B cell (primary cell): ENCODE data around the gene PTPN1. TPM values are rescaled to one million over a fixed set of nuclear protein-coding genes. Genes with fewer than 3 reads are reported as not detected.

Experiments used
- ATAC-seq: fragments of 200-7000 bp; cut with Tn5 transposase; one replicate; pipeline ENCODE4 v1.10.0; 2021; ENCODE audit warnings: low read depth, mild to moderate bottlenecking, moderate number of reproducible peaks, moderate library complexity
- CTCF ChIA-PET: fragments of 350-600 bp; sonication (Branson Sonifier 250); formaldehyde crosslinking; loops from one replicate; lab custom pipeline; 2021; ENCODE audit warnings: antibody characterized with exemption, inconsistent platforms; lab: Charles Lee
- POLR2A ChIA-PET: fragments of 350-600 bp; sonication (Branson Sonifier 250); formaldehyde crosslinking; loops from one replicate; lab custom pipeline; 2021; ENCODE audit warnings: antibody characterized with exemption; lab: Charles Lee
- DNase-seq: peaks from one replicate; pipeline ENCODE4 v3.0.0; 2013
- H2AFZ ChIP-seq: 2 replicates; pipeline ENCODE4 v1.6.1; 2012; ENCODE audit warnings: mild to moderate bottlenecking, low read depth, low read length; ENCODE audit not compliant: insufficient read depth, poor library complexity, severe bottlenecking
- H3K27ac ChIP-seq, 2 donors: 1 replicate in 1 of 2; 2 replicates in 1 of 2; pipeline ENCODE4 v1.5.1; 2012 to 2013; ENCODE audit warnings: low read length in 2 of 2, mild to moderate bottlenecking in 2 of 2, moderate library complexity in 1 of 2
- H3K27me3 ChIP-seq, 4 experiments: fragments of 200-600 bp in 1 of 4; sonication (generic) in 1 of 4; replicated peaks in 1 of 4; 1 replicate in 2 of 4; 2 replicates in 2 of 4; pipeline versions ENCODE4 v1.6.1 to v1.7.0; 2013 to 2016; ENCODE audit warnings: low read length in 3 of 4, mild to moderate bottlenecking in 2 of 4, mixed read lengths in 1 of 4, moderate library complexity in 1 of 4; ENCODE audit not compliant: insufficient read depth in 4 of 4, control insufficient read depth in 3 of 4; ENCODE audit errors: control extremely low read depth in 1 of 4
- H3K36me3 ChIP-seq, 2 experiments: replicated peaks in 1 of 2; 1 replicate in 1 of 2; 2 replicates in 1 of 2; pipeline versions ENCODE4 v1.6.1 to v1.7.1; 2013; ENCODE audit warnings: low read length in 1 of 2; ENCODE audit not compliant: insufficient read depth in 2 of 2, control insufficient read depth in 1 of 2; ENCODE audit errors: control extremely low read depth in 1 of 2, extremely low read depth in 1 of 2
- H3K4me1 ChIP-seq, 2 donors: fragments of 200-600 bp in 1 of 2; sonication (generic) in 1 of 2; 1 replicate in 1 of 2; 2 replicates in 1 of 2; pipeline versions ENCODE4 v1.5.1 to v1.6.1; 2013 to 2017; ENCODE audit warnings: low read length in 2 of 2; ENCODE audit not compliant: control insufficient read depth in 2 of 2, insufficient read depth in 2 of 2
- H3K4me2 ChIP-seq: replicated peaks from 2 replicates; pipeline ENCODE3; 2012; ENCODE audit warnings: mild to moderate bottlenecking, low read depth, low read length; ENCODE audit not compliant: poor library complexity, severe bottlenecking
- H3K4me3 ChIP-seq, 5 experiments: fragments of 200-600 bp in 1 of 5; sonication (generic) in 1 of 5; 1 replicate in 3 of 5; 2 replicates in 2 of 5; pipeline versions ENCODE4 v1.5.1 to v1.7.0; 2011 to 2016; ENCODE audit warnings: low read length in 4 of 5, mild to moderate bottlenecking in 4 of 5, low read depth in 2 of 5, control low read depth in 1 of 5, moderate library complexity in 1 of 5; ENCODE audit not compliant: insufficient read depth in 1 of 5; ENCODE audit errors: control extremely low read depth in 1 of 5, extremely low read depth in 1 of 5
- H3K79me2 ChIP-seq: fragments of 200-600 bp; sonication (generic); one replicate; pipeline ENCODE4 v1.6.0; 2016; ENCODE audit warnings: low read length; ENCODE audit not compliant: control insufficient read depth, insufficient read depth
- H3K9ac ChIP-seq: fragments of 200-600 bp; sonication (generic); 2 replicates; pipeline ENCODE4 v1.6.1; 2017; ENCODE audit warnings: mild to moderate bottlenecking, low read length, moderate library complexity
- H3K9me3 ChIP-seq, 3 donors: one replicate each; pipeline versions ENCODE4 v1.6.1 to v1.7.1; 2013; ENCODE audit warnings: low read length in 2 of 3; ENCODE audit not compliant: control insufficient read depth in 2 of 3, insufficient read depth in 1 of 3; ENCODE audit errors: control extremely low read depth in 1 of 3
- H4K20me1 ChIP-seq: 2 replicates; pipeline ENCODE4 v1.6.0; 2012; ENCODE audit warnings: mild to moderate bottlenecking, low read length; ENCODE audit not compliant: insufficient read depth, control insufficient read depth, poor library complexity, severe bottlenecking
- H3K27ac Mint-ChIP-seq: one replicate; pipeline ENCODE4 v1.8.0; 2021; ENCODE audit warnings: mixed read lengths
- H3K27me3 Mint-ChIP-seq: one replicate; pipeline ENCODE4 v1.8.0; 2021; ENCODE audit warnings: mixed read lengths
- H3K4me1 Mint-ChIP-seq: one replicate; pipeline ENCODE4 v1.8.0; 2021; ENCODE audit warnings: mixed read lengths
- H3K4me3 Mint-ChIP-seq: one replicate; pipeline ENCODE4 v1.8.0; 2021; ENCODE audit warnings: mixed read lengths
- H3K9me3 Mint-ChIP-seq: one replicate; pipeline ENCODE4 v1.8.0; 2022; ENCODE audit warnings: mixed read lengths; ENCODE audit not compliant: insufficient read depth
- EZH2 ChIP-seq: IDR thresholded peaks from 2 replicates; pipeline ENCODE4 v1.6.1; 2012; ENCODE audit warnings: borderline replicate concordance, low read depth, mild to moderate bottlenecking, moderate library complexity, low read length; ENCODE audit not compliant: insufficient read depth, poor library complexity, severe bottlenecking
- WGBS: methylation state at CpG from one replicate; pipeline ENCODE4 v1.1.5; 2013; ENCODE audit warnings: missing lambda C conversion rate; ENCODE audit not compliant: insufficient coverage; 5-methylcytosine and 5-hydroxymethylcytosine counted together
- intact Hi-C: fragments of 100-400 bp; cut with micrococcal nuclease; formaldehyde crosslinking; loops from one replicate; pipeline ENCODE4 v1.10.0; 2022
- polyA plus RNA-seq: library from polyadenylated mRNA; depleted of rRNA; stranded (reverse); fragments of >200 nt; gene quantifications from 2 replicates; pipeline ENCODE4 v1.2.3, GENCODE V29; 2012
- total RNA-seq, 2 donors: library from RNA; stranded (reverse); fragments of 120-200 nt in 1 of 2; gene quantifications; 1 replicate in 1 of 2; 2 replicates in 1 of 2; pipeline versions ENCODE4 v1.2.3 to v1.2.4, GENCODE V29; 2013 to 2022
- TF ChIP-seq, protein P1 (sequence below): fragments of 200-600 bp; IDR thresholded peaks from one replicate; pipeline ENCODE4 v1.8.0; 2022; ENCODE audit warnings: antibody characterized with exemption, mild to moderate bottlenecking

The PTPN1 gene
- total and polyA plus RNA-seq, 2 donors (not counting 1 experiment from before 2014, with no cell fraction given), result 77.4 to 134 TPM

DNA sequence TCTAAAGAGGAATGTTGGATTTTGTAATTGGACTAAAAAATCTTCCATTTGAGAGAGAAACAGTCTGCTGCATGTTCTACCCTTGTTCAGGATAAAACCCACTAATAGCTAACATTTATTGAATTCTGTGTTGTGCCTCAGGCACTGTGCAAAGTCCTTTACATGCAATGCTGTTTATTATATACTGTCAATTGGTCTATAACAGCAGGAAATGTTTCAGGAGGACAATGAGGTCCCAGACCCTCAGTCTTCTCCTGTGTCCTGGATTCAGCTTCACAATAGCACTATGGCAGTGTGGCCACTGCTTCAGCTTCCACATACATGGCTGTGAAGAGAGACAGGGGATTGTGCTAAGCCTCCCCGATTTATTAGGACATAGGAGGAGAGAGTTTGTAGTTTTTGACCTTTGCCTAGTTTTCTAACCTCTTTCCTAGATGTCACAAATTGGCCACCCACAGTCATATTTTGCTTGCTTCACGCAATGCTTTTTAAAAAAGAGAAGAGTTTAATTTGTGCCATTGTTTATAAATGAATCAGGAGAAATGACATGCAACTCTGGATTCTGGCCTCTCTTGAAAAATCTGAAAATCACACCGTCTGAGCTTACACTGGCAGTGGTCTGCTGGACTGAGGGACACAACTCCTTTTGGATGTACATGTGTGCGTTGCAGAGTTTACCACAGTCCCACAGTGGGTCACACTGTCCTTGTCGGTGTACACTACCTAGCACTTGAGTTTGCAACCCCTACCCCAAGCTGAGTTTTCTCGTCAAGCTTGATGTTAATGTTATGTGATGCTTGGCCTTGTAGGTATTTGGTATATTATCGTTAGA lies 11.3 kb downstream of the PTPN1 start:
- H3K36me3 ChIP-seq, result peaks cover 0 to 23% of the 10 kb centered on the region in 2 experiments
- no peaks in the 10 kb centered on the region for H4K20me1 ChIP-seq
- H3K27me3 ChIP-seq, result no peaks in the 10 kb centered on the region
- H3K27me3 Mint-ChIP-seq, result no peaks in the 10 kb centered on the region
- H3K4me1 Mint-ChIP-seq, result peaks cover 70% of the 10 kb centered on the region
- H3K4me3 ChIP-seq, result no peak overlapping the region
- intact Hi-C loops, result no loop called here
- 100% methylated on average over 2 of the region's 7 CpGs for WGBS
- H3K4me1 ChIP-seq, result peaks cover 93 to 94% of the 10 kb centered on the region in 2 donors
- H3K27ac ChIP-seq, result peak overlapping the region; percentile 94 to 95
- H3K9me3 ChIP-seq, result no peaks in the 10 kb centered on the region
- H2AFZ ChIP-seq, result no peak overlapping the region
- POLR2A ChIA-PET, result interaction anchor here (1.0 to 1.1 kb wide), 3 partner anchors 19 to 30 kb away, joined by 3 to 5 read pairs (median 3); no protein-coding TSS in a partner anchor
- CTCF ChIA-PET, result interaction anchor here (1.2 to 2.4 kb wide), 4 partner anchors 8 to 51 kb away, joined by 4 to 9 read pairs (median 7); no protein-coding TSS in a partner anchor
- ATAC-seq (no peak), DNase-seq (no peak)
- peaks cover 95% of the 10 kb centered on the region for H3K79me2 ChIP-seq
- peak overlapping the region; percentile 66 for H3K4me3 Mint-ChIP-seq
- no peaks in the 10 kb centered on the region for H3K9me3 Mint-ChIP-seq
- no peak for TF ChIP-seq EZH2
- TF ChIP-seq, protein P1, sequence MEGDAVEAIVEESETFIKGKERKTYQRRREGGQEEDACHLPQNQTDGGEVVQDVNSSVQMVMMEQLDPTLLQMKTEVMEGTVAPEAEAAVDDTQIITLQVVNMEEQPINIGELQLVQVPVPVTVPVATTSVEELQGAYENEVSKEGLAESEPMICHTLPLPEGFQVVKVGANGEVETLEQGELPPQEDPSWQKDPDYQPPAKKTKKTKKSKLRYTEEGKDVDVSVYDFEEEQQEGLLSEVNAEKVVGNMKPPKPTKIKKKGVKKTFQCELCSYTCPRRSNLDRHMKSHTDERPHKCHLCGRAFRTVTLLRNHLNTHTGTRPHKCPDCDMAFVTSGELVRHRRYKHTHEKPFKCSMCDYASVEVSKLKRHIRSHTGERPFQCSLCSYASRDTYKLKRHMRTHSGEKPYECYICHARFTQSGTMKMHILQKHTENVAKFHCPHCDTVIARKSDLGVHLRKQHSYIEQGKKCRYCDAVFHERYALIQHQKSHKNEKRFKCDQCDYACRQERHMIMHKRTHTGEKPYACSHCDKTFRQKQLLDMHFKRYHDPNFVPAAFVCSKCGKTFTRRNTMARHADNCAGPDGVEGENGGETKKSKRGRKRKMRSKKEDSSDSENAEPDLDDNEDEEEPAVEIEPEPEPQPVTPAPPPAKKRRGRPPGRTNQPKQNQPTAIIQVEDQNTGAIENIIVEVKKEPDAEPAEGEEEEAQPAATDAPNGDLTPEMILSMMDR, result no peak
- H3K27ac Mint-ChIP-seq, result peak overlapping the region; percentile 85
- peak overlapping the region; percentile 84 for H3K4me2 ChIP-seq
- H3K9ac ChIP-seq, result peak overlapping the region; percentile 91
